Neural progenitor cell (in vitro differentiated cells): ENCODE measurements around the gene IL36B. TPM values are rescaled to one million over a fixed set of nuclear protein-coding genes. Genes with fewer than 3 reads are reported as not detected.

Source experiments
- DNase-seq: peaks from one replicate; pipeline ENCODE4 v3.0.0-alpha.2; 2016; ENCODE audit warnings: low spot score
- H2AFZ ChIP-seq: fragments of 200-600 bp; sonication (generic); replicated peaks from 2 replicates; pipeline ENCODE4 v1.6.1; 2016; ENCODE audit warnings: antibody characterized with exemption
- H3F3A ChIP-seq: fragments of 200-600 bp; sonication (generic); 2 replicates; pipeline ENCODE4 v1.6.1; 2016; ENCODE audit warnings: antibody characterized with exemption, low read depth
- H3K27ac ChIP-seq: fragments of 200-600 bp; sonication (generic); 2 replicates; pipeline ENCODE4 v1.5.1; 2016; ENCODE audit warnings: mild to moderate bottlenecking
- H3K27me3 ChIP-seq: fragments of 200-600 bp; sonication (generic); 2 replicates; pipeline ENCODE4 v1.6.1; 2016; ENCODE audit warnings: mild to moderate bottlenecking, moderate library complexity
- H3K36me3 ChIP-seq: fragments of 200-600 bp; sonication (generic); 2 replicates; pipeline ENCODE4 v1.5.1; 2016
- H3K4me1 ChIP-seq: fragments of 200-600 bp; sonication (generic); 2 replicates; pipeline ENCODE4 v1.6.1; 2016; ENCODE audit warnings: mixed run types
- H3K4me2 ChIP-seq: fragments of 200-600 bp; sonication (generic); 2 replicates; pipeline ENCODE4 v1.6.1; 2016
- H3K4me3 ChIP-seq: fragments of 200-600 bp; sonication (generic); 2 replicates; pipeline ENCODE4 v1.5.1; 2016
- H3K79me2 ChIP-seq: fragments of 200-600 bp; sonication (generic); 2 replicates; pipeline ENCODE4 v1.6.1; 2016; ENCODE audit warnings: low read depth
- H3K9ac ChIP-seq: fragments of 200-600 bp; sonication (generic); 2 replicates; pipeline ENCODE4 v1.6.1; 2016
- H3K9me3 ChIP-seq: fragments of 200-600 bp; sonication (generic); 2 replicates; pipeline ENCODE4 v1.5.1; 2016; ENCODE audit warnings: low read depth
- H4K20me1 ChIP-seq: fragments of 200-600 bp; sonication (generic); 2 replicates; pipeline ENCODE4 v1.6.1; 2016; ENCODE audit warnings: low read depth
- H3K27ac Mint-ChIP-seq: 3 replicates; pipeline ENCODE4 v1.8.0; 2021; ENCODE audit warnings: mixed read lengths
- H3K27me3 Mint-ChIP-seq: 2 replicates; pipeline ENCODE4 v1.8.0; 2022; ENCODE audit warnings: low read depth, mild to moderate bottlenecking, inconsistent platforms, moderate library complexity, mixed read lengths; ENCODE audit not compliant: insufficient read depth
- H3K36me3 Mint-ChIP-seq: 3 replicates; pipeline ENCODE4 v1.8.0; 2021; ENCODE audit warnings: mixed read lengths
- H3K4me1 Mint-ChIP-seq: 3 replicates; pipeline ENCODE4 v1.8.0; 2021; ENCODE audit warnings: mixed read lengths
- H3K4me3 Mint-ChIP-seq: 3 replicates; pipeline ENCODE4 v1.8.0; 2021; ENCODE audit warnings: mild to moderate bottlenecking, moderate library complexity, mixed read lengths
- H3K9me3 Mint-ChIP-seq: 3 replicates; pipeline ENCODE4 v1.8.0; 2020; ENCODE audit warnings: mixed read lengths
- EZH2 ChIP-seq: fragments of 200-600 bp; sonication (generic); IDR thresholded peaks from 2 replicates; pipeline ENCODE4 v1.6.1; 2017; ENCODE audit warnings: antibody characterized with exemption, mild to moderate bottlenecking, moderate library complexity
- EZH2phosphoT487 ChIP-seq: fragments of 200-600 bp; sonication (generic); IDR thresholded peaks from 2 replicates; pipeline ENCODE4 v1.6.1; 2017; ENCODE audit warnings: antibody characterized with exemption
- total RNA-seq: library from RNA; depleted of rRNA; stranded (reverse); fragments of >200 nt; gene quantifications from 2 replicates; pipeline ENCODE4 v1.2.3, GENCODE V29; 2015; ENCODE audit warnings: low replicate concordance
- TF ChIP-seq, protein P1 (sequence below): fragments of 200-600 bp; sonication (generic); IDR thresholded peaks from 2 replicates; pipeline ENCODE4 v1.5.1; 2017; ENCODE audit warnings: antibody characterized with exemption, mild to moderate bottlenecking

Gene IL36B
- total RNA-seq, 1 donor from 2014 or later, result not detected

DNA sequence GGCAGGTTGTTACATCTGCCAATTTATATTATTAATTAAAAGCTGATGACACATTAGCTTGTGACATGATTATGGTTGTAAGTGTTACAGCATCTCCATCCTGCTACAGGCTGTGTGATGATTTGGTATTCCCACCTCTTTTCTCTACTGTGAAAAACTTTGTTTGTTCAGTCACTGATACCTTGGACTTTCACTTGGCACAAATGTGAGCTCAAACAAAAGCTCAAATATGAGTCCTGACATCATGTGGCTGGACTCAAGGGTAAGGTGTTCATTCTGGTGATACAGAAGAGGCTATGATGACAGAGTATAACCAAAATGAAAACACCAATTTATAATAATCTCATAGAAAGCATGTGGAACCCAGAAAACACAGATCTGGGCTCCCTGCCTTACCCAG is 58.8 kb downstream of the IL36B start:
- Histone ChIP-seq H4K20me1 (no peaks in the 10 kb centered on the region), H2AFZ (no peak overlapping the region), H3K4me2 (no peak overlapping the region), H3K36me3 (no peaks in the 10 kb centered on the region), H3F3A (no peaks in the 10 kb centered on the region), H3K4me1 (no peaks in the 10 kb centered on the region), H3K9me3 (no peaks in the 10 kb centered on the region), H3K79me2 (no peaks in the 10 kb centered on the region), H3K27ac (no peak overlapping the region), H3K4me3 (no peak overlapping the region), H3K9ac (no peak overlapping the region), H3K27me3 (no peaks in the 10 kb centered on the region)
- Mint-ChIP-seq H3K4me3 (no peak overlapping the region), H3K4me1 (no peaks in the 10 kb centered on the region), H3K27ac (no peak overlapping the region), H3K9me3 (peaks cover 11% of the 10 kb centered on the region), H3K27me3 (peaks cover 2% of the 10 kb centered on the region), H3K36me3 (no peaks in the 10 kb centered on the region)
- DNase-seq, result no peak
- TF ChIP-seq EZH2, result no peak
- TF ChIP-seq, protein P1, sequence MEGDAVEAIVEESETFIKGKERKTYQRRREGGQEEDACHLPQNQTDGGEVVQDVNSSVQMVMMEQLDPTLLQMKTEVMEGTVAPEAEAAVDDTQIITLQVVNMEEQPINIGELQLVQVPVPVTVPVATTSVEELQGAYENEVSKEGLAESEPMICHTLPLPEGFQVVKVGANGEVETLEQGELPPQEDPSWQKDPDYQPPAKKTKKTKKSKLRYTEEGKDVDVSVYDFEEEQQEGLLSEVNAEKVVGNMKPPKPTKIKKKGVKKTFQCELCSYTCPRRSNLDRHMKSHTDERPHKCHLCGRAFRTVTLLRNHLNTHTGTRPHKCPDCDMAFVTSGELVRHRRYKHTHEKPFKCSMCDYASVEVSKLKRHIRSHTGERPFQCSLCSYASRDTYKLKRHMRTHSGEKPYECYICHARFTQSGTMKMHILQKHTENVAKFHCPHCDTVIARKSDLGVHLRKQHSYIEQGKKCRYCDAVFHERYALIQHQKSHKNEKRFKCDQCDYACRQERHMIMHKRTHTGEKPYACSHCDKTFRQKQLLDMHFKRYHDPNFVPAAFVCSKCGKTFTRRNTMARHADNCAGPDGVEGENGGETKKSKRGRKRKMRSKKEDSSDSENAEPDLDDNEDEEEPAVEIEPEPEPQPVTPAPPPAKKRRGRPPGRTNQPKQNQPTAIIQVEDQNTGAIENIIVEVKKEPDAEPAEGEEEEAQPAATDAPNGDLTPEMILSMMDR, result no peak

DNA sequence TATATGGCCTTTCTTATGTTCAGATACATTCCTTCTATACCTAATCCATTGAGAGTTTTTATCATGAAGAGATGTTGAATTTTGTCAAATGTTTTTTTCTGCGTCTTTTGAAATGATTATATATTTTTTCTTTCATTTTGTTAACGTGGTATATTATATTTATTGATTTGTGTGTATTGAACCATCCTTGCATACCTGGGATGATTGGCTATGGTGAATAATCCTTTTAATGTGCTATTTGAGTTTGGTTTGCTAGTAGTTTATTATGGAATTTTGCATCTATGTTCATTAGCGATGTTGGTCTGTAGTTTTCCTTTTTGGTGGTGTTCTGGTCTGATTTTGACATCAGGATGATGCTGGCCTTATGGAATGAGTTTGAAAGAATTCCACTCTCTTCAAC is 63.1 kb downstream of the IL36B start:
- Histone ChIP-seq H3K4me2 (no peak overlapping the region), H3K9me3 (no peaks in the 10 kb centered on the region), H4K20me1 (no peaks in the 10 kb centered on the region), H2AFZ (no peak overlapping the region), H3K36me3 (no peaks in the 10 kb centered on the region), H3K9ac (no peak overlapping the region), H3K4me1 (no peaks in the 10 kb centered on the region), H3K79me2 (no peaks in the 10 kb centered on the region), H3K4me3 (no peak overlapping the region), H3K27me3 (no peaks in the 10 kb centered on the region), H3K27ac (no peak overlapping the region), H3F3A (no peaks in the 10 kb centered on the region)
- Mint-ChIP-seq H3K4me1 (no peaks in the 10 kb centered on the region), H3K9me3 (peaks cover 11% of the 10 kb centered on the region), H3K27me3 (no peaks in the 10 kb centered on the region), H3K36me3 (no peaks in the 10 kb centered on the region), H3K27ac (no peak overlapping the region), H3K4me3 (no peak overlapping the region)
- no peak for DNase-seq
- no peak for TF ChIP-seq EZH2phosphoT487
- TF ChIP-seq, protein P1, result no peak
- no peak for TF ChIP-seq EZH2

DNA sequence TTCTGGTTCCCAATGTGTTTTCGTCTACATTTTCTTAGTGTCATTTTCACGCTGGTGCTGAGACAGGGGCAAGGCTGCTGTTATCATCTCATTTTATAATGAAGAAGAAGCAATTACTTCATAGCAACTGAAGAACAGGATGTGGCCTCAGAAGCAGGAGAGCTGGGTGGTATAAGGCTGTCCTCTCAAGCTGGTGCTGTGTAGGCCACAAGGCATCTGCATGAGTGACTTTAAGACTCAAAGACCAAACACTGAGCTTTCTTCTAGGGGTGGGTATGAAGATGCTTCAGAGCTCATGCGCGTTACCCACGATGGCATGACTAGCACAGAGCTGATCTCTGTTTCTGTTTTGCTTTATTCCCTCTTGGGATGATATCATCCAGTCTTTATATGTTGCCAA is 67.6 kb downstream of the IL36B start:
- H3K27ac ChIP-seq, result no peak overlapping the region
- peaks cover 32% of the 10 kb centered on the region for H3K27me3 ChIP-seq
- H2AFZ ChIP-seq, result no peak overlapping the region
- Mint-ChIP-seq H3K27me3 (no peaks in the 10 kb centered on the region), H3K36me3 (no peaks in the 10 kb centered on the region), H3K4me3 (no peak overlapping the region), H3K27ac (no peak overlapping the region), H3K4me1 (no peaks in the 10 kb centered on the region), H3K9me3 (peaks cover 6% of the 10 kb centered on the region)
- no peaks in the 10 kb centered on the region for H3K4me1 ChIP-seq
- no peak overlapping the region for H3K4me2 ChIP-seq
- no peak for DNase-seq
- TF ChIP-seq, protein P1, result no peak
- no peak for TF ChIP-seq EZH2phosphoT487
- TF ChIP-seq EZH2, result no peak
- H3K9ac ChIP-seq, result no peak overlapping the region
- H3K9me3 ChIP-seq, result no peaks in the 10 kb centered on the region
- no peaks in the 10 kb centered on the region for H3F3A ChIP-seq
- H3K79me2 ChIP-seq, result no peaks in the 10 kb centered on the region
- no peaks in the 10 kb centered on the region for H4K20me1 ChIP-seq
- no peaks in the 10 kb centered on the region for H3K36me3 ChIP-seq
- H3K4me3 ChIP-seq, result no peak overlapping the region

DNA sequence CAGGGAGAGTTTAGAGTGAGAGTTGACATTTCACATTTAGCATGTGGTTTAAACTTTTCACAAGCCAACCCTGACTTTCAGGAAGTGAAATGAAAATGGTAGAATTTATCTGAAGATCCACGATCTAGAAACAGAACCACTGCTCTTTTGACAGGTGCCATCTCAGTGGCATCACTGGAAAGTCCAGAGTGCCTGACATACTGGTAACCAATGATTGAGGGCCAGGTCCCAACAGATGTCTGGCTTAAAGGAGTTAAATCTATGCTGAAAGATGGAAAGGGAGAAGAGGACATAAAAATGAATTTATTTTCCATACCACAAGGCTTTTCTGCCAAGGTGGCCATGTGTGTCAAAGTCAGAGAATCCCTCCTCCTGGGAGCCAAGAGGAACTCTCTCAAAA is 72.1 kb downstream of the IL36B start:
- H3K27ac Mint-ChIP-seq, result no peak overlapping the region
- peaks cover 2% of the 10 kb centered on the region for H3K27me3 Mint-ChIP-seq
- no peaks in the 10 kb centered on the region for H3K36me3 Mint-ChIP-seq
- H4K20me1 ChIP-seq, result no peaks in the 10 kb centered on the region
- TF ChIP-seq, protein P1, result no peak
- TF ChIP-seq EZH2phosphoT487, result no peak
- H3K36me3 ChIP-seq, result no peaks in the 10 kb centered on the region
- H3K4me1 Mint-ChIP-seq, result no peaks in the 10 kb centered on the region
- H3K4me3 ChIP-seq, result no peak overlapping the region
- no peak overlapping the region for H3K4me2 ChIP-seq
- H3F3A ChIP-seq, result no peaks in the 10 kb centered on the region
- H3K4me3 Mint-ChIP-seq, result no peak overlapping the region
- H3K79me2 ChIP-seq, result no peaks in the 10 kb centered on the region
- no peaks in the 10 kb centered on the region for H3K9me3 ChIP-seq
- no peak for DNase-seq
- no peak overlapping the region for H3K9ac ChIP-seq
- H2AFZ ChIP-seq, result no peak overlapping the region
- no peak overlapping the region for H3K27ac ChIP-seq
- H3K4me1 ChIP-seq, result peaks cover 8% of the 10 kb centered on the region
- H3K9me3 Mint-ChIP-seq, result no peaks in the 10 kb centered on the region
- peaks cover 36% of the 10 kb centered on the region for H3K27me3 ChIP-seq
